ENCODE measurements around the gene ELAVL3.
A peak's percentile ranks its signal among the peaks of the same experiment; 100 is the strongest.
"Not testable (repeated sequence)": the region's sequence is repeated elsewhere in the genome, so short reads cannot be mapped to it uniquely, and the experiment has no call there.

ELAVL3 gene

DNA sequence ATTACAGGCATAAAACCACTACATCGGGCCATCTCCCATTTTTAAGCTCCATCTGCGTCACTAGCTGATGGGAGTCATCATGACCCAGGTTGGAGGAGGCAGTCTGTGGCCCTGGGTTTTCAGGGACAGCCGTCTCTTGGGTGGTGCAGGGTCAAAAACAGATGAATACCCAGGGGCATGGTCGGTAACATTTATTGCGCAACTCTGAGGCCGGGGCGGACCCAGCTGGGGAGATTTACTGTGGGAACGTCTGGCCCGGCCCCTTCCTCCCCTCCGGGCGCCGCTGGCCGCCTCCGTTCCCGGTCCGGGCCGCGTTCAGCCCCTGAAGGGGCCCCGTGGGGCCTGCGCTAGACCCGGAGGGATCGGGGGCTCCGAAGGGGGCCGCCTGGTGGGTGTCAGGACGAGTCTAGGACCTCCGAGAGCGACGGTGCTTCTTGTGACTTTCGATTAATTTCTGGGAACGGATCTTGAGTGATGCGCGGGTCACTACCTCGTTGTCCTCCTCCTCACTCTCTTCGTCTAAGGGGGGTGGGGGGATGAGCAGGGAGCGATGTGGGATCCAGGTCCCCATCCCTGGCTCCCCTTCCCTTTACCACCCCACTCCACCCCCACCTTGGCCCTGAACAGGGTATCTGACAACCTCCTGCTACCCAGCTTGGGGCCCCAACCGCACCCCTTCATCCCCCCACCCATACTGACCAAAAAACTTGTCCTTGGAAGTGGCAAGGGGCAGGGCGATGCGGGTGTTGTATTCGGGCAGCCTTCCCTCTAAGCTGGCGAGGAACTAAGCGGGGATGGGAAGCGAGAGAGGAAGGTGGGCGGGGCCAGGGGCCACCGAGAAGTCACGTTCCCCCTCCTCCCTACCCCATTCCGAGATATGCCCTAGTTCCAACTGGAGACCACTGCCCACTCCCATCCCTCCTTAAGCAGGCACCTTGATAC lies 60.1 kb downstream of the ELAVL3 start:
- Histone ChIP-seq H3K4me3 (ENCODE audit: low read length) (peak overlapping the region; percentile 55; the same call in 1 of the 2 replicates), H3K4me1 (ENCODE audit: control insufficient read depth, insufficient read depth, low read length) (peaks cover 2% of the 10 kb centered on the region)
- no CpG with 5 or more reads among the region's 46 CpGs for WGBS (ENCODE audit: insufficient coverage, insufficient read length)

DNA sequence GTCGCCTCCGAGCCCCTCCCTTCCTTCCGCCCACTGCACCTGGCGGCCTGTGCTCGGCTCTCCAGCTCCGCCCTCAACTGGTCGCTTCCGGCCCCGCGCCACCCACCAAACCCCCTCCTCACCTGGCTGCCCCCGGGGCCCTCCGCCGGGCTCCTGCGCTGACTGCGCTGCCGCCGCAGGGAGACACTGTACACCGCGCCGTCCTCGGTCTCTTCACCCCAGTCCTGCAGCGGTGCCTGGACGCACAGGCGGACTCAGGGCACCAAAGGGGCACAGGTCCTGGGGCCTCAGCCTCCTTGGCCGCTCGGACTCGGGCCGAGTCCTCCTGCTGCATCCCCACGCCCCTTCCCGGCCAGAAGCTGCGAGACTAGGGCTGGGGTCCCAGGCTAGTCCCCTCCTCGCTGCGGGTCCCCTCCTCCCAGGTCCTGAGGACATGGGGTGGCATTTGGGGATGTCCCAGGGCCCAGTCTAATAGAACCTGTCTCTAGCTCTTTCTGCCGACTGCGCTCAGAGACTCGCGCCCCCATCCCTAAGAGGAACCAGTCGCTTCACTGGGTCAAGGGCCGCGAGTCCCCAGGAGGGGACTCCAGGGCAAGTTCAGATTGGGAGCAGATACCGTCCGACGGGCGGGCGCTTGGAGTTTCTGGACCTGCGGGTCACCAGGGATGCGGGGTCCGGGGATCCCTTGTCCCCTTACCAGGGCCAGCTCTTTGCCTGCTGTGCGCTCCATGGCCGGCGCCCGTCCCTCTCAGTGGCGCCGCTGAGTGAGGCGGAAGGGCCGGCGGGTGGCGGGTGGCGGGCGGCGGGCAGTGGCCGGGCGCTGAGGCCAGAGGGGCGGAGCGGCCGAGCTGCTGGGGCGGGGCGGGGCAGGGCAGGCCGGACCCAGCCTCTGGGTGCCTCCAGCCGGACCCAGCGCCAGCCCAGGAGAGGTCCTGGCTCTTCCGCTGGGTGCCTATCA lies 62.0 kb downstream of the ELAVL3 start, which contains the start of gene RGL3:
RGL3 (minus strand) TSS at position 766 of the 958 bp plus-strand sequence; CDS start at position 730, 36 bp downstream.
- peak within 1 kb of the TSS; percentile 62; the same call in 1 of the 2 replicates for H3K4me3 ChIP-seq (ENCODE audit: low read length)
- H3K4me1 ChIP-seq (ENCODE audit: control insufficient read depth, insufficient read depth, low read length), result peaks cover 2% of the 10 kb centered on the region
- DNase-seq (ENCODE audit: low read depth, low spot score), result peak; percentile 89
- no peak within 1 kb of the TSS for H3K27ac ChIP-seq (ENCODE audit: low read length)
- no peaks in the 10 kb centered on the region for H3K36me3 ChIP-seq (ENCODE audit: control insufficient read depth, insufficient read depth, low read length)
- WGBS (ENCODE audit: insufficient coverage, insufficient read length), result no CpG with 5 or more reads among the region's 72 CpGs
- H3K27me3 ChIP-seq (ENCODE audit: control insufficient read depth, insufficient read depth, low read length), result no peaks in the 10 kb centered on the region
- H3K9me3 ChIP-seq (ENCODE audit: control insufficient read depth, insufficient read depth, low read length), result no peaks in the 10 kb centered on the region

More for the DNA sequence above, 60.1 kb downstream of the ELAVL3 start:
- DNase-seq (ENCODE audit: low read depth, low spot score), result no peak
- Histone ChIP-seq H3K9me3 (ENCODE audit: control insufficient read depth, insufficient read depth, low read length) (no peaks in the 10 kb centered on the region), H3K27ac (ENCODE audit: low read length) (no peak overlapping the region), H3K36me3 (ENCODE audit: control insufficient read depth, insufficient read depth, low read length) (no peaks in the 10 kb centered on the region), H3K27me3 (ENCODE audit: control insufficient read depth, insufficient read depth, low read length) (no peaks in the 10 kb centered on the region)

DNA sequence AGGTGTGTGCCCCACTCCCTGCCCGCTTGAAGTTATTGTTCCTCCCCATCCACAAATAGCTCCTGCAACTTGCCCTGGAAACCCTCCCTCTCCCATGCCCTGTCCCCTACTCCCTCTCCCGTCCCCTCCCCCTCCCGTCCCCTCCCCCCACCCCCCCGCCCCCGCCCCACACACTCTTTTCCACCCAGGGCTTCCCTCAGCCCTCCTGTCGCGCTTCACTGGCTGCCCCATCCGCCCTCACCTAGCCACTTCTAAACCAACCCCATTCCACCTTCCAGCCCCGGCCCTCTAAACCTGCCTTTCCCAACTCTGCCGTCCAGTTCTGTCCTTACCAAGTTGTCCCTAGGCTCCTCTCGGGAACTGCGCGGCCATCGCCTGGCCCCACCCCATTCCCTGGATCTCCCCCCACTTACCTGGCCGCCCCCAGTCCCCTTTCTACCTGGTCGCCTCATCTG lies 62.7 kb downstream of the ELAVL3 start:
- H3K9me3 ChIP-seq (ENCODE audit: control insufficient read depth, insufficient read depth, low read length), result no peaks in the 10 kb centered on the region
- H3K27ac ChIP-seq (ENCODE audit: low read length), result no peak overlapping the region
- H3K36me3 ChIP-seq (ENCODE audit: control insufficient read depth, insufficient read depth, low read length), result no peaks in the 10 kb centered on the region
- peaks cover 2% of the 10 kb centered on the region for H3K4me1 ChIP-seq (ENCODE audit: control insufficient read depth, insufficient read depth, low read length)
- H3K4me3 ChIP-seq (ENCODE audit: low read length), result peak overlapping the region; percentile 62; the same call in 1 of the 2 replicates
- H3K27me3 ChIP-seq (ENCODE audit: control insufficient read depth, insufficient read depth, low read length), result no peaks in the 10 kb centered on the region
- DNase-seq (ENCODE audit: low read depth, low spot score), result no peak
- WGBS (ENCODE audit: insufficient coverage, insufficient read length), result no CpG with 5 or more reads among the region's 16 CpGs

DNA sequence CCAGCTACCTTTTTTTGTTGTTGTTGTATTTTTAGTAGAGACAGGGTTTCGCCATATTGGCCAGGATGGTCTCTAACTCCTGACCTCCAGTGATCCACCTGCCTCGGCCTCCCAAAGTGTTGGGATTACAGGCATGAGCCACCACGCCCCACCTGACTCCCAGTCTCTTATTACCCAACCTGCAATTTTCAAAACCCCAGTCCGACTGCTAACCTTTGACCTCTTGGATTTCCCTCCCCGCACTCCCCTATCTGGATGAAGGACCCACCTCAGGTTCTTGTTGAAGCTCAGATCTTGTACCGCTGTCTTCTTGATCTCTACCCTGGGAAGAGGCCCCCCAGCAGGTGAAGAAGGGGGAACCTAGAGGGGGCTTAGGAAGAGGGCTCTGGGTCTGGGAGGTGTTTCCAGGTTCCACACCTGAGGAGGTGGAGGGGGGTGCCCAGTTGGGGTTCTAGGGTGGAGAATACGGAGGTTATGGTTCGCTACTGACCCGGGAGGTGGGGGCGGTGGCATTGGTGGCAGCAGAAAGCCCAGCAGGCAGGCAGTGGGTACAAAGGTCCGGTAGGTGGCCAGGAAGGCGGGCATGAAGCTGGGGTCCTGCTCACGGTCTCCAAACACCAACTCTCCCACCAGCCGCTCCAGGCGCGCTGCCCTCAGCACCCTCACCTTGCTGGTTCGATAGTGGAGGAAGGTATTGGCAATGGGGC lies 64.3 kb downstream of the ELAVL3 start:
- DNase-seq (ENCODE audit: low read depth, low spot score), result no peak
- H3K9me3 ChIP-seq (ENCODE audit: control insufficient read depth, insufficient read depth, low read length), result no peaks in the 10 kb centered on the region
- no peaks in the 10 kb centered on the region for H3K36me3 ChIP-seq (ENCODE audit: control insufficient read depth, insufficient read depth, low read length)
- no peak overlapping the region for H3K4me3 ChIP-seq (ENCODE audit: low read length)
- no peaks in the 10 kb centered on the region for H3K27me3 ChIP-seq (ENCODE audit: control insufficient read depth, insufficient read depth, low read length)
- no CpG with 5 or more reads among the region's 17 CpGs for WGBS (ENCODE audit: insufficient coverage, insufficient read length)
- no peak overlapping the region for H3K27ac ChIP-seq (ENCODE audit: low read length)
- peaks cover 2% of the 10 kb centered on the region for H3K4me1 ChIP-seq (ENCODE audit: control insufficient read depth, insufficient read depth, low read length)

DNA sequence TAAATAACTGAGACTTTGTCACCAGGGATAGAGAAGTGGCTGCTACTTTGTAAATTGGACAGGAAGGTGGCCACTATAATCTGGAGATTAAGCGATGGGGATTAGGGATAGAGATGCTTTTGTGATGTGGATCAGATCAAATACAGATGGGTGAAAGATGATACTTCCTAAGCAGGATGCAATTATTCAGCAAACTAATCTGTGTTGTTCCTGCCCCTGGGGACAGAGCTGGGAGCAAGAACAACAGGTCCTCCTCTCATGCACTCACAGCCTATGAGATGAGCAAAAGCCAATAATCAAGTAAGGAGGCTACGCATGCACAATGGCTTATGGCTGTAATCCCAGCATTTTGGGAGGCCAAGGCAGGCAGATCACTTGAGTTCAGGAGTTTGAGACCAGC lies 66.3 kb downstream of the ELAVL3 start:
- Histone ChIP-seq H3K9me3 (ENCODE audit: control insufficient read depth, insufficient read depth, low read length) (no peaks in the 10 kb centered on the region), H3K27me3 (ENCODE audit: control insufficient read depth, insufficient read depth, low read length) (no peaks in the 10 kb centered on the region), H3K4me1 (ENCODE audit: control insufficient read depth, insufficient read depth, low read length) (no peaks in the 10 kb centered on the region), H3K4me3 (ENCODE audit: low read length) (no peak overlapping the region), H3K36me3 (ENCODE audit: control insufficient read depth, insufficient read depth, low read length) (no peaks in the 10 kb centered on the region), H3K27ac (ENCODE audit: low read length) (no peak overlapping the region)
- 100% methylated on average over 1 of the region's 2 CpGs for WGBS (ENCODE audit: insufficient coverage, insufficient read length)
- DNase-seq (ENCODE audit: low read depth, low spot score), result no peak

DNA sequence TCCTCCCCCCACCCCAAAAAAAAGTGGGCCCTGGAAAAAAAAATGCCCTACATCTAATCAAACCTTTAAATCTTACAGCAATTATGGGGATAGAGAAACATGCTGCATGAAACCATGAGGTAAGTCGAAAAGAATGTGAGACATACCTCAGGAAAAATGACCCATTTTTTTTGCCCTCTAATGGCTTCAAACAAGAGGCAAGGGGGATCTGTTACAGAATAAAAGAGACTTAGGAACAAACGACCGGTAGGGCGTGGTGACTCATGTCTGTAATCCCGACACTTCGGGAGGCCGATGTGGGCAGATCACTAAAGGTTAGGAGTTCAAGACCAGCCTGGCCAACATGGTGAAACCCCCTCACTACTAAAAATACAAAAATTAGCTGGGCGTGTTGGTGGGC lies 70.2 kb downstream of the ELAVL3 start:
- Histone ChIP-seq H3K4me3 (ENCODE audit: low read length) (no peak overlapping the region), H3K9me3 (ENCODE audit: control insufficient read depth, insufficient read depth, low read length) (no peaks in the 10 kb centered on the region), H3K27me3 (ENCODE audit: control insufficient read depth, insufficient read depth, low read length) (no peaks in the 10 kb centered on the region), H3K4me1 (ENCODE audit: control insufficient read depth, insufficient read depth, low read length) (no peaks in the 10 kb centered on the region), H3K36me3 (ENCODE audit: control insufficient read depth, insufficient read depth, low read length) (0 out of 2 replicates have a peak, but pooled peaks cover 3% of the 10 kb centered on the region), H3K27ac (ENCODE audit: low read length) (no peak overlapping the region)
- WGBS (ENCODE audit: insufficient coverage, insufficient read length), result no CpG with 5 or more reads among the region's 8 CpGs
- DNase-seq (ENCODE audit: low read depth, low spot score), result no peak

DNA sequence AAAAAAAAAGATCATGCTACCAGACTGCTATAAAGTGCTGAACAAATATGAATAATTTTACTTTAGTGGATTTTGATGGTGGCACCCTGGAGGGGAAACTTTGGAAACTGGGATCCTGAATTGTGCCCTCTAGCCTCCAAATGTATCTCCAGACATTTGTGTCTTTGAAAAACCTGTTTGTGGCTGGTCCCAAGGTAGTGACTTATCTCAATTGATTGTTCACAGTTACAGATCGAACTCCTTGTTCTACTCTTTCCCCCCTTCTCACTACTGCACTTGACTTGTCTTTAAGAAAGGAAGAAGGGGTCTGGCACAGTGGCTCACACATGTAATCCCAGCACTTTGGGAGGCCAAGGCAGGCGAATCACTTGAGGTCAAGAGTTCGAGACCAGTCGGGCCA lies 72.3 kb downstream of the ELAVL3 start:
- H3K9me3 ChIP-seq (ENCODE audit: control insufficient read depth, insufficient read depth, low read length), result no peaks in the 10 kb centered on the region
- H3K27ac ChIP-seq (ENCODE audit: low read length), result no peak overlapping the region
- whole genome bisulfite sequencing (ENCODE audit: insufficient coverage, insufficient read length), result no CpG with 5 or more reads among the region's 4 CpGs
- H3K36me3 ChIP-seq (ENCODE audit: control insufficient read depth, insufficient read depth, low read length), result peaks cover 5% of the 10 kb centered on the region; the same call in 1 of the 2 replicates
- DNase-seq (ENCODE audit: low read depth, low spot score), result no peak
- H3K4me1 ChIP-seq (ENCODE audit: control insufficient read depth, insufficient read depth, low read length), result no peaks in the 10 kb centered on the region
- no peaks in the 10 kb centered on the region for H3K27me3 ChIP-seq (ENCODE audit: control insufficient read depth, insufficient read depth, low read length)
- H3K4me3 ChIP-seq (ENCODE audit: low read length), result no peak overlapping the region

DNA sequence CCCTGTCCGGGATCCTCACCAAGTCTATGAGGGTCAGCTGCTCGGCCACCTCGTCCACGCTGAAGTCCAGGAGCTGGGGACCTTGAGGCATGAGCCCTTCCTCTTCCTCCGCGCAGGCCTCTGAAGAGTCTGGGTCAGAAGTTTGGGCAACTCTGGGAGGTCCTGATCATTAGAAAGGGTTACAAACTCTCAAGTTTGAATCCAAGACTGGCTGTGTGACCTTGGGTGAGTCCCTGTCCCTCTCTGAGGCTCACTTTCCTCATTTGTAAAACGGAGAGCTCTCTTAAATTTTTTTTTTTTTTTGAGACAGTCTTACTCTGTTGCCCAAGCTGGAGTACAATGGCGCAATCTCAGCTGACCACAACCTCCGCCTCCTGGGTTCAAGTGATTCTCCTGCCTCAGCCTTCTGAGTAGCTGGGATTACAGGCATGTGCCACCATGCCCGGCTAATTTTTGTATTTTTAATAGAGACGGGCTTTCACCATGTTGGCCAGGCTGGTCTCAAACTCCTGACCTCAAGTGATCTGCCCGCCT lies 74.1 kb downstream of the ELAVL3 start:
- not testable (repeated sequence) for H3K27ac ChIP-seq (ENCODE audit: low read length); H3K36me3 ChIP-seq (ENCODE audit: control insufficient read depth, insufficient read depth, low read length); H3K9me3 ChIP-seq (ENCODE audit: control insufficient read depth, insufficient read depth, low read length); H3K4me1 ChIP-seq (ENCODE audit: control insufficient read depth, insufficient read depth, low read length); DNase-seq (ENCODE audit: low read depth, low spot score); H3K4me3 ChIP-seq (ENCODE audit: low read length); H3K27me3 ChIP-seq (ENCODE audit: control insufficient read depth, insufficient read depth, low read length)
- WGBS (ENCODE audit: insufficient coverage, insufficient read length), result no CpG with 5 or more reads among the region's 12 CpGs

DNA sequence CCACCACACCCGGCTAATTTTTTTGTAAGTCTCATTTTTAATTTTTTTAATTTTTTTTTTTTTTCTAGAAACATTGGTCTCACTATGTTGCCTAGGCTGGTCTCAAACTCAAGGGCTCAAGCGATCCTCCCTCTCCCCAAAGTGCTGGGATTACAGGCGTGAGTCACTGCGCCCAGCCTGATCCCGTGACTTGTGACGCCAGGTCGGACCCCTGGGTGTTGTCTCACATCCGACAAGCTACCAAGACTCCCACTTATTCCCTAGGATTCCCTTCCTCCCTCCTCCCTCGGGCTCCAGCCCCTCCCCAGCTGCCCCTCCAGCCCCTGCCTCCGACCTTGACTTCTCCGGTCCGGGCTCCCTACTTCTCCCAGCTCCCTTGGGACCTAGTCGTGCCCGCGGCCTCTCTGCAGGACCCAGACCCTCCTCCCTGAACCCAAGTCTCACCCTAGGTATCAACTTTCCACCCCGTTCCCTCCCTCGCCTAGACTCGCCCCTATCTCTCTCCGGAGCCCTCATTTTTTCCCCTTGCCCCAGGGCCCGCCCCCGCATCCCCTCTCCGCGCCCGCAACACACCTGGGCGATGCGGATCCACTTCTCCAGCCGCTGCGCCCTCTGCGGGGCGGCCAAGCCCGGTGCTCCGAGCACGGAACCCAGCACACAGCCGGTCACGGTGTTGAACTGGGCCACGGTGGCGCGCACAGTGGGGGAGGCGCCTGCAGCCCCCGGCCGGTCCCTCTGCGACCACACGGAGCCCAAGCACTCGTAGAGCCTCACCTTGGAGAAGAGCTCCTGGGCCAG lies 74.8 kb downstream of the ELAVL3 start:
- DNase-seq (ENCODE audit: low read depth, low spot score), result no peak
- H3K4me1 ChIP-seq (ENCODE audit: control insufficient read depth, insufficient read depth, low read length), result no peaks in the 10 kb centered on the region
- no peaks in the 10 kb centered on the region for H3K9me3 ChIP-seq (ENCODE audit: control insufficient read depth, insufficient read depth, low read length)
- WGBS (ENCODE audit: insufficient coverage, insufficient read length), result no CpG with 5 or more reads among the region's 44 CpGs
- no peak overlapping the region for H3K4me3 ChIP-seq (ENCODE audit: low read length)
- peaks cover 7% of the 10 kb centered on the region; the same call in 1 of the 2 replicates for H3K36me3 ChIP-seq (ENCODE audit: control insufficient read depth, insufficient read depth, low read length)
- no peak overlapping the region for H3K27ac ChIP-seq (ENCODE audit: low read length)
- no peaks in the 10 kb centered on the region for H3K27me3 ChIP-seq (ENCODE audit: control insufficient read depth, insufficient read depth, low read length)
